NCI-H1105 treated with DMSO at 0.1 percent for 48 hours (cell line): ENCODE measurements around the gene GFAP.

Experiments used
- DNase-seq: peaks from one replicate; lab custom pipeline; 2025; lab: John Stamatoyannopoulos, UW

The GFAP gene

GRCh38 chr17:44863061-44863918 is 52.0 kb downstream of the GFAP start:
- DNase-seq = no peak

- no peak for DNase-seq
Observed at GRCh38 chr17:44862278-44862914, 52.9 kb downstream of the GFAP start.

- no peak for DNase-seq
Observed at GRCh38 chr17:44859701-44860100, 55.6 kb downstream of the GFAP start.

- no peak for DNase-seq
Observed at GRCh38 chr17:44854192-44854591, 61.1 kb downstream of the GFAP start.
